WTC11 (cell line): Measurements from ENCODE around the gene GTF2H4. TPM values are rescaled to one million over a fixed set of nuclear protein-coding genes. Genes with fewer than 3 reads are reported as not detected.

Source experiments
- ATAC-seq: fragments of 200-7000 bp; cut with Tn5 transposase; 2 replicates; pipeline ENCODE4 v1.10.0; 2021; ENCODE audit warnings: mild to moderate bottlenecking, moderate library complexity
- CTCF ChIA-PET: fragments of 300-600 bp; sonication (Branson Sonifier 250); formaldehyde crosslinking; loops from one replicate; lab custom pipeline; 2021; ENCODE audit warnings: antibody characterized with exemption; lab: Charles Lee
- POLR2A ChIA-PET: fragments of 350-600 bp; sonication (Branson Sonifier 250); formaldehyde crosslinking; loops from one replicate; lab custom pipeline; 2021; ENCODE audit warnings: antibody characterized with exemption; lab: Charles Lee
- DNase-seq: peaks from one replicate; pipeline ENCODE4 v3.0.0; 2021; ENCODE audit warnings: low spot score
- H3K27ac Mint-ChIP-seq: 2 replicates; pipeline ENCODE4 v1.8.0; 2021; ENCODE audit warnings: mixed read lengths
- H3K27me3 Mint-ChIP-seq: 2 replicates; pipeline ENCODE4 v1.8.0; 2021; ENCODE audit warnings: low read depth, mild to moderate bottlenecking, moderate library complexity, mixed read lengths
- H3K36me3 Mint-ChIP-seq: 2 replicates; pipeline ENCODE4 v1.8.0; 2021; ENCODE audit warnings: mixed read lengths
- H3K4me1 Mint-ChIP-seq: 2 replicates; pipeline ENCODE4 v1.8.0; 2022; ENCODE audit warnings: mixed read lengths
- H3K4me3 Mint-ChIP-seq: 2 replicates; pipeline ENCODE4 v1.8.0; 2021; ENCODE audit warnings: mild to moderate bottlenecking, moderate library complexity, mixed read lengths
- H3K9me3 Mint-ChIP-seq: 2 replicates; pipeline ENCODE4 v1.8.0; 2021; ENCODE audit warnings: mixed read lengths
- ATF3 ChIP-seq: sonication (generic); formaldehyde crosslinking; conservative IDR thresholded peaks from 2 replicates; pipeline ENCODE4 v1.8.1; 2022; ENCODE audit warnings: mild to moderate bottlenecking, missing genetic modification reagents
- E2F5 ChIP-seq: sonication (generic); formaldehyde crosslinking; IDR thresholded peaks from 2 replicates; pipeline ENCODE4 v1.8.1; 2022; ENCODE audit warnings: mild to moderate bottlenecking, moderate library complexity, missing genetic modification reagents
- ESRRA ChIP-seq: sonication (generic); formaldehyde crosslinking; IDR thresholded peaks from 2 replicates; pipeline ENCODE4 v1.8.1; 2022; ENCODE audit warnings: mild to moderate bottlenecking, missing genetic modification reagents, borderline replicate concordance
- ETV6 ChIP-seq: sonication (generic); formaldehyde crosslinking; IDR thresholded peaks from 2 replicates; pipeline ENCODE4 v1.8.1; 2022; ENCODE audit warnings: mild to moderate bottlenecking, missing genetic modification reagents
- GTF2I ChIP-seq: fragments of 250-450 bp; sonication (Bioruptor Pico); conservative IDR thresholded peaks from 2 replicates; pipeline ENCODE4 v1.4.0; 2021; ENCODE audit warnings: mild to moderate bottlenecking
- JAZF1 ChIP-seq: fragments of 250-450 bp; sonication (Bioruptor Pico); IDR thresholded peaks from 2 replicates; pipeline ENCODE4 v1.9.0; 2021; ENCODE audit warnings: moderate library complexity, mild to moderate bottlenecking, inconsistent platforms
- NFE2L1 ChIP-seq: sonication (generic); formaldehyde crosslinking; IDR thresholded peaks from 2 replicates; pipeline ENCODE4 v1.8.1; 2023; ENCODE audit warnings: missing genetic modification reagents
- NFYB ChIP-seq: sonication (generic); formaldehyde crosslinking; conservative IDR thresholded peaks from 2 replicates; pipeline ENCODE4 v1.8.0; 2022; ENCODE audit warnings: low read depth, missing genetic modification reagents
- NR1H2 ChIP-seq: sonication (generic); formaldehyde crosslinking; IDR thresholded peaks from 2 replicates; pipeline ENCODE4 v1.9.0; 2021; ENCODE audit warnings: mild to moderate bottlenecking, moderate library complexity, missing genetic modification reagents
- NR2C2 ChIP-seq: sonication (generic); formaldehyde crosslinking; IDR thresholded peaks from 2 replicates; pipeline ENCODE4 v1.8.0; 2022; ENCODE audit warnings: mild to moderate bottlenecking, missing genetic modification reagents
- PRDM15 ChIP-seq: sonication (generic); formaldehyde crosslinking; IDR thresholded peaks from 2 replicates; pipeline ENCODE4 v1.8.0; 2022; ENCODE audit warnings: missing genetic modification reagents
- PREB ChIP-seq: sonication (generic); formaldehyde crosslinking; IDR thresholded peaks from 2 replicates; pipeline ENCODE4 v1.8.1; 2022; ENCODE audit warnings: mild to moderate bottlenecking, missing genetic modification reagents, moderate library complexity, borderline replicate concordance
- PRRX2 ChIP-seq: fragments of 250-450 bp; sonication (Bioruptor Pico); IDR thresholded peaks from 2 replicates; pipeline ENCODE4 v1.8.0; 2021; ENCODE audit warnings: mild to moderate bottlenecking
- SOX15 ChIP-seq: fragments of 250-450 bp; sonication (Bioruptor Pico); IDR thresholded peaks from 2 replicates; pipeline ENCODE4 v1.9.0; 2021; ENCODE audit warnings: mild to moderate bottlenecking
- ZNF138 ChIP-seq: sonication (generic); formaldehyde crosslinking; conservative IDR thresholded peaks from 2 replicates; pipeline ENCODE4 v1.8.1; 2022; ENCODE audit warnings: mild to moderate bottlenecking, moderate library complexity, missing genetic modification reagents
- ZNF219 ChIP-seq: sonication (generic); formaldehyde crosslinking; IDR thresholded peaks from 2 replicates; pipeline ENCODE4 v1.8.0; 2023; ENCODE audit warnings: missing genetic modification reagents, mild to moderate bottlenecking, borderline replicate concordance
- ZNF263 ChIP-seq: sonication (generic); formaldehyde crosslinking; IDR thresholded peaks from 2 replicates; pipeline ENCODE4 v1.8.1; 2022; ENCODE audit warnings: low read depth, mild to moderate bottlenecking, moderate library complexity, missing genetic modification reagents
- ZNF317 ChIP-seq: sonication (generic); formaldehyde crosslinking; IDR thresholded peaks from 2 replicates; pipeline ENCODE4 v1.8.1; 2023; ENCODE audit warnings: low read depth, mild to moderate bottlenecking, moderate library complexity, missing genetic modification reagents, borderline replicate concordance
- ZNF416 ChIP-seq: fragments of 250-450 bp; sonication (Bioruptor Pico); IDR thresholded peaks from 2 replicates; pipeline ENCODE4 v1.9.0; 2021; ENCODE audit warnings: mild to moderate bottlenecking, inconsistent platforms
- ZNF425 ChIP-seq: fragments of 250-450 bp; sonication (Bioruptor Pico); conservative IDR thresholded peaks from 2 replicates; pipeline ENCODE4 v1.9.0; 2021; ENCODE audit warnings: mild to moderate bottlenecking
- total RNA-seq: library from RNA; stranded (reverse); gene quantifications from 3 replicates; pipeline ENCODE4 v1.2.3, GENCODE V29; 2021

Gene GTF2H4
- total RNA-seq, 1 experiment from 2014 or later: 49.2 TPM

GRCh38 chr6:30888816-30889495 is 19.1 kb upstream of the GTF2H4 start:
- H3K27me3 Mint-ChIP-seq: no peaks in the 10 kb centered on the region
- DNase-seq: peak; percentile 17
- no peak for ATAC-seq
- 0 out of 2 replicates have a peak overlapping the region, but pooled peaks have one; percentile 63 for H3K27ac Mint-ChIP-seq
- no peak for TF ChIP-seq NFE2L1 (CRISPR knock-in tag)
- no peak for TF ChIP-seq E2F5 (CRISPR knock-in tag)
- TF ChIP-seq ZNF138: no peak
- no peak for TF ChIP-seq PRDM15
- TF ChIP-seq ZNF263: no peak
- no peak for TF ChIP-seq NFYB (CRISPR knock-in tag)
- TF ChIP-seq ETV6 (CRISPR knock-in tag): no peak
- TF ChIP-seq ZNF416 (CRISPR knock-in tag): no peak
- TF ChIP-seq JAZF1 (CRISPR knock-in tag): no peak
- TF ChIP-seq ZNF425 (CRISPR knock-in tag): no peak
- no peak for TF ChIP-seq PREB (CRISPR knock-in tag)
- no peak for TF ChIP-seq ESRRA (CRISPR knock-in tag)
- no peak for TF ChIP-seq NR1H2
- no peak for TF ChIP-seq NR2C2 (CRISPR knock-in tag)
- no peak for TF ChIP-seq ZNF219 (CRISPR knock-in tag)
- no peak for TF ChIP-seq GTF2I (CRISPR knock-in tag)
- no peak for TF ChIP-seq SOX15 (CRISPR knock-in tag)
- no peak for TF ChIP-seq ZNF317 (CRISPR knock-in tag)
- no peak for TF ChIP-seq PRRX2 (CRISPR knock-in tag)
- no peak for TF ChIP-seq ATF3 (CRISPR knock-in tag)
- no peaks in the 10 kb centered on the region for H3K9me3 Mint-ChIP-seq
- CTCF ChIA-PET: interaction anchor here (1.0 to 2.9 kb wide), 5 partner anchors 8 to 199 kb away, joined by 3 to 20 read pairs (median 4); no protein-coding TSS in a partner anchor
- H3K4me3 Mint-ChIP-seq: no peak overlapping the region
- H3K4me1 Mint-ChIP-seq: peaks cover 47% of the 10 kb centered on the region
- POLR2A ChIA-PET: interaction anchor here (0.7 kb wide), 1 partner anchor 45 kb away, joined by 6 read pairs; no protein-coding TSS in a partner anchor
- H3K36me3 Mint-ChIP-seq: peaks cover 38% of the 10 kb centered on the region
